Ishikawa (cell line): ENCODE results near the gene PPP2R2C.

ENCODE experiments used
- CEBPB ChIP-seq: IDR thresholded peaks from 2 replicates; pipeline ENCODE4 v1.6.1; 2012
- CREB1 ChIP-seq: IDR thresholded peaks from 2 replicates; pipeline ENCODE4 v1.6.1; 2012; ENCODE audit warnings: low read depth
- EGR1 ChIP-seq: IDR thresholded peaks from 2 replicates; pipeline ENCODE4 v1.6.1; 2012
- EP300 ChIP-seq: IDR thresholded peaks from 2 replicates; pipeline ENCODE4 v1.6.1; 2012; ENCODE audit warnings: borderline replicate concordance
- FOXM1 ChIP-seq: IDR thresholded peaks from 2 replicates; pipeline ENCODE4 v1.6.1; 2012; ENCODE audit warnings: low read depth, borderline replicate concordance
- NFIC ChIP-seq: IDR thresholded peaks from 2 replicates; pipeline ENCODE4 v1.6.1; 2012
- RAD21 ChIP-seq: IDR thresholded peaks from 2 replicates; pipeline ENCODE4 v1.6.1; 2012; ENCODE audit warnings: low read depth
- TAF1 ChIP-seq: IDR thresholded peaks from 2 replicates; pipeline ENCODE4 v1.6.1; 2012; ENCODE audit warnings: low read depth, mild to moderate bottlenecking
- TCF12 ChIP-seq: IDR thresholded peaks from 2 replicates; pipeline ENCODE4 v1.6.1; 2012; ENCODE audit warnings: low read depth
- TEAD4 ChIP-seq: IDR thresholded peaks from 2 replicates; pipeline ENCODE4 v1.6.1; 2012
- YY1 ChIP-seq: IDR thresholded peaks from 2 replicates; pipeline ENCODE4 v1.6.1; 2012; ENCODE audit warnings: low read depth
- ZBTB7A ChIP-seq: IDR thresholded peaks from 2 replicates; pipeline ENCODE4 v1.6.1; 2012; ENCODE audit warnings: low read depth
- TF ChIP-seq, protein P1 (sequence below): IDR thresholded peaks from 2 replicates; pipeline ENCODE4 v1.6.1; 2012
- TF ChIP-seq, protein P2 (sequence below): IDR thresholded peaks from 2 replicates; pipeline ENCODE4 v1.6.1; 2012; ENCODE audit warnings: low read depth, mild to moderate bottlenecking
- TF ChIP-seq, protein P3 (sequence below): IDR thresholded peaks from 2 replicates; pipeline ENCODE4 v1.6.1; 2012

PPP2R2C gene

DNA sequence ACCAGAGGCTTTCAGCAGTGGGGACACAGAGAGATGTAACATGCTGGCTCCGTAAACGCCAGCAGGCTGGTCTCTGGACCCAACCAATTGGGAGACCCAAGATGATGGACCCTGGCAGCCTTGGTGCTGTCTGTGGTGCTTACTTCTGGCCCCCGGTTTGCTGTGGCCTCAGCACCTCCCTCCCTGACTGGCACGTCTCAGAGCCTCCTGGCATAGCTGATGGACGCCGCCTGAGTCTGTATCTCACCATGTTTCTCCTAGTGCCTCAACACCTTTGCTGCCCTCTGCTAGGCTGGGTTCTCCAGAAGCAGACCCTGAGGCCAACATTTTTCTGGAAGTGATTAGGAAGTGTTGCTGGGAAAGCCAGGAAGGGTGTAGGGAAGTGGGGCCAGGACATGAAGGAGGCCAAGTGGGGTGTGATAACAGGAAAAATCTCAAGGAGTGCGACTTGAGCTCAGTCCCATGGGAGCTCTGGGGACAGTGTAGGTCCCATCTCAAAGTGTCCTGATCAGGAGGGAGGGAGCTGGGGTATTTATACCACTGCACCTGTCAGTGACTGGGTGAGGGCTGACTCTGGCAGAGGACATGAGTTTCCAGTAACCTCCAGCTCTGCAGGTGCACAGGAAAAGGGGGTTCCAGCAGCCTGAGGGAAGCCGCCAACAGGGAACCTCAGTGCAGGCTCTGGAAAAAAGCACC is 31.8 kb downstream of the PPP2R2C start:
- TF ChIP-seq, protein P1, sequence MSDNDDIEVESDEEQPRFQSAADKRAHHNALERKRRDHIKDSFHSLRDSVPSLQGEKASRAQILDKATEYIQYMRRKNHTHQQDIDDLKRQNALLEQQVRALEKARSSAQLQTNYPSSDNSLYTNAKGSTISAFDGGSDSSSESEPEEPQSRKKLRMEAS = no peak
- TF ChIP-seq NFIC (no peak), TEAD4 (no peak), RAD21 (no peak), TAF1 (no peak), YY1 (no peak), FOXM1 (no peak), ZBTB7A (no peak), CEBPB (no peak), TCF12 (no peak), EGR1 (no peak), CREB1 (no peak), EP300 (no peak)
- TF ChIP-seq, protein P2, sequence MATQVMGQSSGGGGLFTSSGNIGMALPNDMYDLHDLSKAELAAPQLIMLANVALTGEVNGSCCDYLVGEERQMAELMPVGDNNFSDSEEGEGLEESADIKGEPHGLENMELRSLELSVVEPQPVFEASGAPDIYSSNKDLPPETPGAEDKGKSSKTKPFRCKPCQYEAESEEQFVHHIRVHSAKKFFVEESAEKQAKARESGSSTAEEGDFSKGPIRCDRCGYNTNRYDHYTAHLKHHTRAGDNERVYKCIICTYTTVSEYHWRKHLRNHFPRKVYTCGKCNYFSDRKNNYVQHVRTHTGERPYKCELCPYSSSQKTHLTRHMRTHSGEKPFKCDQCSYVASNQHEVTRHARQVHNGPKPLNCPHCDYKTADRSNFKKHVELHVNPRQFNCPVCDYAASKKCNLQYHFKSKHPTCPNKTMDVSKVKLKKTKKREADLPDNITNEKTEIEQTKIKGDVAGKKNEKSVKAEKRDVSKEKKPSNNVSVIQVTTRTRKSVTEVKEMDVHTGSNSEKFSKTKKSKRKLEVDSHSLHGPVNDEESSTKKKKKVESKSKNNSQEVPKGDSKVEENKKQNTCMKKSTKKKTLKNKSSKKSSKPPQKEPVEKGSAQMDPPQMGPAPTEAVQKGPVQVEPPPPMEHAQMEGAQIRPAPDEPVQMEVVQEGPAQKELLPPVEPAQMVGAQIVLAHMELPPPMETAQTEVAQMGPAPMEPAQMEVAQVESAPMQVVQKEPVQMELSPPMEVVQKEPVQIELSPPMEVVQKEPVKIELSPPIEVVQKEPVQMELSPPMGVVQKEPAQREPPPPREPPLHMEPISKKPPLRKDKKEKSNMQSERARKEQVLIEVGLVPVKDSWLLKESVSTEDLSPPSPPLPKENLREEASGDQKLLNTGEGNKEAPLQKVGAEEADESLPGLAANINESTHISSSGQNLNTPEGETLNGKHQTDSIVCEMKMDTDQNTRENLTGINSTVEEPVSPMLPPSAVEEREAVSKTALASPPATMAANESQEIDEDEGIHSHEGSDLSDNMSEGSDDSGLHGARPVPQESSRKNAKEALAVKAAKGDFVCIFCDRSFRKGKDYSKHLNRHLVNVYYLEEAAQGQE = no peak
- TF ChIP-seq, protein P3, sequence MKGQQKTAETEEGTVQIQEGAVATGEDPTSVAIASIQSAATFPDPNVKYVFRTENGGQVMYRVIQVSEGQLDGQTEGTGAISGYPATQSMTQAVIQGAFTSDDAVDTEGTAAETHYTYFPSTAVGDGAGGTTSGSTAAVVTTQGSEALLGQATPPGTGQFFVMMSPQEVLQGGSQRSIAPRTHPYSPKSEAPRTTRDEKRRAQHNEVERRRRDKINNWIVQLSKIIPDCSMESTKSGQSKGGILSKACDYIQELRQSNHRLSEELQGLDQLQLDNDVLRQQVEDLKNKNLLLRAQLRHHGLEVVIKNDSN = no peak

DNA sequence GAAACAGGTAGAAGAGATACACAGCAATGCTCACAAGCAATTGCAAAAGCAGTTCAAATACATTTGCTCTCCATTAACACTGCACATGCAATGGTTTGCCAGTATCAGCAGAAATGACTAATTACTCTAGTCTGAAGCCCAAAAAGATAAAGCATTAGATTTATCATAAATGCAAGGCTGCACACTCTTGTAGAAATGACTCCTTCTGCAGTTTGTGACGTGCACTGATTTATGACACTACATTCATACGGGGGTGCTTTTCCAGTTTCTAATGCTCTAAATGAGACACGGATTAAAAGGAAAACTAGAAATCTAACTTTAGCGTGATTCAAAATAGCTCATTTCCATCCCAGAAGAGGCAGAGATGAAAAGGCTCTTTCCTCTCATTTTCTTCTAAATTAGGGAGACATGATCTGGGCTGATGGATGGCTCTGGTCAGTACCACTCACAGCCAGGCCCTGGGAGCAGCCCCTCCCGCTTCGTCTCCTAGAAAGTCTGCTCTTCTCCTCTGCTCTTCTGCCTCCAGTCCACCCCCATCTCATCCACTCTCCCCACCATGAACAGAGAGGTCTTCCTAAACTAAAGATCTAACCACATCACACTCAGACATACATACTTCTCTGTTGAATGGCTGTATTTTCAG is 33.2 kb downstream of the PPP2R2C start:
- no peak for TF ChIP-seq TCF12
- no peak for TF ChIP-seq FOXM1

DNA sequence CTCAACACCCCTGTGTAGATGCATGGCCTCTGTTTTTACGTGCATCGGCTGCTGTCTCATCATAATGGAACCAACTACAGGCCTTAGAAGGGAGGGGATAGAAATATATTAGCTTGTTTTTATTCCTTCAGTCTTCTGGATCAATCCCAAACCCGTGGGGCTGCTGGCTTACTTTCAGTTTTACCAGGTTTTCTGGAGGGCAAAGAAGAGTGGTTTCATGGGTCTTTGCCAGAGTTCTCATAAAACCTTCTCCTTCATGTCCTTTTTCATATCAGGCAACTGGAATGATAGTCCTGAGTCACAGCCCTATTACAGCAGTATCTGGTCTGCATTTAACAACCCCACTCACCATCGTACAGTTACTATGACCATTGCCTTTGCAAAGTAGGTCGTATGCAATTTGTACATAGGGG is 34.6 kb downstream of the PPP2R2C start:
- TF ChIP-seq CREB1 (no peak), FOXM1 (no peak), TAF1 (no peak), YY1 (no peak), RAD21 (no peak), CEBPB (no peak), NFIC (no peak), EP300 (no peak), TEAD4 (no peak), ZBTB7A (no peak), TCF12 (no peak), EGR1 (no peak)
- TF ChIP-seq, protein P2 = no peak
- TF ChIP-seq, protein P3 = no peak
- TF ChIP-seq, protein P1 = no peak

DNA sequence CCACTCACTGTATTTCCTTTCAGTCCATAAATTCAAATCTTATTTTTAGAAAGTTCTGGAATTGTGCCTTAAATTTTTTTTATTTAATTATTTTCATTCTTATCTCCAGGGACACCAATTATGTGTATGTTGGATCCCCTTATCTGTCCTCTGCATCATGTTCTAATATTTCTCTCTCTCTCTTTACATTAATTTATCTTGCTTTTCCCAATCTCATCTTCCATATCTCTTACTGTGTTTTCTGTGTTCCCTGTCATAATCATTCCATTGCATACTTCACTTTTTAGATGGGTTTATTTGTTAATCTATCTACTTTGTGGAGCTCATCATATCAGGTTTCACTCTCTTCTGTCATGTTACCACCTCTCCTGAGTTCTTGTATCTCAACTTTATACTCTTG is 37.4 kb downstream of the PPP2R2C start:
- TF ChIP-seq, protein P2 = no peak
- TF ChIP-seq EGR1 (no peak), CREB1 (no peak), ZBTB7A (no peak), YY1 (no peak)
- TF ChIP-seq, protein P3 = no peak
